ENCODE results near the gene ADARB2.

Gene ADARB2

GRCh38 chr10:1515780-1516491, 221.4 kb downstream of the ADARB2 start:
- DNase-seq: no peak

DNA sequence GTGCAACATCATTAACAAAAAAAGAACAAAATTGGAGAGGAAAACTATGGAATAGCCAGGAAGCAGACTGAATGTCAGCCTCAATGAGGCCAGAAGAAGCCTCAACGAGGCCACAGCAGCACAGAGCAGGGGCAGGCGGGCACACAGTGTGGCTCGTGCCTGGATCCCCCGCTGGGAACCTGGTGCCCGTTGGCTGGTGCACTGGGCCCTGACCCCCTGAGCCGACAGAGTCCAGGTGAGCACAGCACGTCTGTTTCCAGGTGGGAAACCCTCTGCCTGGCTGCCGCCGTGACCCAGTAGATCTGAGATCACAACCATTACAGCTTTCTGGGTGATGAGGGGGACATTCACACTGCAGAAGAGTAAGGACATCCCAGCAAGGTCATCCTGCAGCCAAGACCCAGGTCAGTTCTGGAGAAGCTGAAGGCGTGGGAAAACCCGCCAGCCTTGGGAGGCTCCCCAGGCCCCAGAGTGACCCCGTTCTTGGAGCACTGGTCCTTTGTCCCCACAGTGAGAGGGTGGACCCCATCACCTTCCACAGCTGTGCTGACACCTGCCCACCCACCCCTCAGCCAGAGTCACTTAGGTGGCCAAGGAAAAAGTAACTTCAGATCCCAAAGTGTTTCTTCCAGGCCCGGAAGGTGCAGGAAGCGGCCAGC, 222.1 kb downstream of the ADARB2 start:
- DNase-seq: no peak

GRCh38 chr10:1514681-1515080, 222.6 kb downstream of the ADARB2 start:
- no peak for DNase-seq

GRCh38 chr10:1513221-1513620, 224.1 kb downstream of the ADARB2 start:
- no peak for DNase-seq

DNA sequence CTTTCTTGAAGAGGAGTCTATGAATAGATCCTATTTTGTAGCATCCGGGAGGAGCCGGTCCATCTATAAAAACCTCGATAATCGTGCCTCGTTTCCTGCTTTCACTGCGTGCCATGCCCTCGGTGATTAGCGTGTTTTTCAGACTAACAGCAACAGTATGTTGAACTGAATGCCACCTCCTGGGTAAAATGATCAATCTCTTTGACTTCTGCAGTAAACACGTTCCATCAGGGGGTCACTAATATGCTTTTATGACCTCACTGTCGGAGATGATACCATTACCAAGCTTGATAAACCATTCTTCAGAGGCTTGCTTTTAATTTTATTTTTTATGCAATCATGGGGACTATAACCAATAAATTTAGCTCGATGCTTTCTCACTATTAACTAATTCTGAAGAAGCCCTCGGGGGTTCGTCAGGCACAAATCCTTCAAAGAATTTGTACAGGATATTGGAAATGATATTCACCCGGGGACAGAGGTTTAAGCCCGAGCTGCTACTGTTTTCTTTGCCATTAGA, 228.3 kb downstream of the ADARB2 start:
- no peak for DNase-seq

DNA sequence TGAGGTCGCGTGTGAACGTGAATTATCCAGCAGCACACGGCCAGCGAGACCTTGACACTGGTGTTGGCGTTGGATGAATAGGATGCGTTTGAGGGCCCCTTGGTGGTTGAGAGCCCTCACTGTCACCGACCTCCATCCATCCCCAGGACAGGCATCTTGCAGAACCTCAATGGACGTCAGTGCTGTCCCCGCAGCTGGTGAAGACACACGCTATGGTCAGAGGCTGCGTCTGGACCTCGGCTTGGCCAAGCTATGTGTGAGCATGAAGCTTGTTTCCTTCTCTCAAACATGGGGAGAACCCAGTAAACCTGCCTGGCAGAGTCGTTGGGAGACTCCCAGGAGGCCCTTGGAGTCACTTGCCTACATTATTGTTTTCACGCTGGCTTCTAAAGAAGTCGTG, 229.2 kb downstream of the ADARB2 start:
- no peak for DNase-seq

GRCh38 chr10:1507436-1507835, 229.9 kb downstream of the ADARB2 start:
- DNase-seq: no peak

- DNase-seq: no peak
Measured at GRCh38 chr10:1504940-1505339, 232.4 kb downstream of the ADARB2 start.

DNA sequence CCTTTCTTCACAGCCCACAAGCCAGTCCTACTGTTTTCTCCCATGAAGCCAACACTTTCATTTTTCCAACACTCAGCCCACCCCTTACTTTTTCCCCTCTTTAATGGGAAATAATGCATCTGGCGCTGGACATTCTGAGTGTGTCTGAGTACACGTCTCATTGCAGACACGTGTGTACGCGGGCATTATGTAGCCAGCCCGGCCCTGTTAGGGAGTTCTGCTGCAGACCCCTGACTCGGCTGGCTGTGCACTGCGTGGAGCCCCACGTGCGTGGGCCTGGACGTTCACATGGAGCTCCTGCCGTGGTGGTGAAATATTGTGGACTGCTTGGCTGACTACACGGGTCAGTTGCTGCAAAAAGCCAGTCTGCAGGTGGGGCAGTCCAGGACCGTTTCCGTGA, 233.0 kb downstream of the ADARB2 start:
- no peak for DNase-seq

DNA sequence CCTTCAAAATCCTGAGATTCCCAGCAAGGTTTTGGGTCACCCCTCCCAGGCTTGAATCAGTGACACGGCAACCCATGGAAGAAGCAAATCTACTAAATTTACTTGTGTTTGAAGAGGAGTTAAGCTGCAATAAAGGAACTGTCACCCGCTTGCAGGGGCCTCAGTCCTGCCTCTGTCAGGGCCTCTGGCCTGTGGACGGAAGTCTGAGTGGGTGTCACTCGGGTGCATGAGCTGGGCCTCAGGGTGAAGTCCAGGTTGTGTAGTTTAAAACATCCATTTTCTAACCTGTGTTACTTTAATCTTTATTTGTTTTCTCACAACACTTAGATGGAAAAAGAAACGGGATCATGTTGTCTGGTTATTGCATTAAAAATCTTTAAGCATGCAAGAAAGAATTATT, 234.9 kb downstream of the ADARB2 start:
- DNase-seq: no peak

DNA sequence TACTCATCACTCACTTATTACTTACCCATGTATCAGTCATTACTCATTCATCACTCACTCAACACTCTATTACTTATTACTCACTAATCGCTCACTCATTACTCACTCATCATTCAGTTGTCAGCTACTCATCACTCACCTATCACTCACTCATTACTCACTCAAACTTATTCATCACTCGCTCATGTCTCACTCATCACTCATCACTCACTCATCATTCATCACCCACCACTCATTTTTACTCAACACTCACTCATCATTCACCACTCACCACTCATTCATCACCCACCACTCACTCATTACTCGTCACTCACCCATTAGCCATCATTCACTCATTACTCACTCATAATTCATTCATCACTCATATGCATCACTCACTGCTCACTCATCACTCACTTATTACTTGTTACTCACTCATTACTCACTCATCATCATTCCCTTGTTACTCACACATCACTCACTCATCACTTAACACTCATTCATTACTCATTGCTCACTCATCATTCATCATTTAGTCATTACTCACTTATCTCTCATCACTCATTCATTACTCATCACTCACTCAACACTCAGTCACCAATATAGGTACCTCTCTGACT, 237.9 kb downstream of the ADARB2 start:
- no peak for DNase-seq

GRCh38 chr10:1498746-1499358, 238.5 kb downstream of the ADARB2 start:
- DNase-seq: no peak

GRCh38 chr10:1495915-1496517, 241.3 kb downstream of the ADARB2 start:
- no peak for DNase-seq

- DNase-seq: no peak
Measured at GRCh38 chr10:1492641-1493040, 244.7 kb downstream of the ADARB2 start.

DNA sequence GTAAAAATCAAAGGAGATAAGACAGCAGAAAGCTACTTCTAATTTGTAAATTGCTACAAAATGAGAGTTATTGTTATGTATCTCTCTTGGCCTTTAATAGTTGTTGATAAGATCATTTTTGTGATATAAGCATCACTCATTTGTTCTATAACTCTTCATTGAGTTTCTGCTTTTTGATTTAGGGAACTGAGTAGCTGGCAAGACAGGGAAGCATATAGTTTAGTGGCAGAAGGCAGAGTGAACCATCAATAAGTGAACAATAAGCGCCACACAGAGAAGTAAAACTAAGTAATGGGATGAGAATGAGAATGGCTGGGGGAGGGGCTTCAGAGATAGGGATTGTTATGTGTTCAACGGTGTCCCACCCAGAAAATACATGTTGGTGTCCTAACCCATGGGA, 245.4 kb downstream of the ADARB2 start:
- no peak for DNase-seq

DNA sequence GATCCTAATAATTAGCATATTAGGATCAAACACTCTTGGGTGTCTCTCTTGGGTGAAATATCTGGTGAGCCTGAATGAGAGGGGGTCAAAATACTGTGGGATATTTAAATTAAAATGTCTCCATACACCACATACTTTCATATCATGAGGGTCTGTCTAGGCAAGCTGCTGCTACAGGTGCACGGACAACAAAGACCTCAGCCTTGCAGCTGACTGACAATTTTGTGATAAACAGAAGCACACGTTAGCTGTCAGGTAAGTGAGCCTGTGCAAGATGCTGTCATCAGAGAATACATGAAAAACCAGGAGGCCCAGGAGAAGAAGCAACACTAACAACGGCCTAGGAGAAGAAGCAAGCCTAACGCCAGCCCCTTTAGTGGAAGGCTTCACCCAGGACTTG, 247.5 kb downstream of the ADARB2 start:
- no peak for DNase-seq

DNA sequence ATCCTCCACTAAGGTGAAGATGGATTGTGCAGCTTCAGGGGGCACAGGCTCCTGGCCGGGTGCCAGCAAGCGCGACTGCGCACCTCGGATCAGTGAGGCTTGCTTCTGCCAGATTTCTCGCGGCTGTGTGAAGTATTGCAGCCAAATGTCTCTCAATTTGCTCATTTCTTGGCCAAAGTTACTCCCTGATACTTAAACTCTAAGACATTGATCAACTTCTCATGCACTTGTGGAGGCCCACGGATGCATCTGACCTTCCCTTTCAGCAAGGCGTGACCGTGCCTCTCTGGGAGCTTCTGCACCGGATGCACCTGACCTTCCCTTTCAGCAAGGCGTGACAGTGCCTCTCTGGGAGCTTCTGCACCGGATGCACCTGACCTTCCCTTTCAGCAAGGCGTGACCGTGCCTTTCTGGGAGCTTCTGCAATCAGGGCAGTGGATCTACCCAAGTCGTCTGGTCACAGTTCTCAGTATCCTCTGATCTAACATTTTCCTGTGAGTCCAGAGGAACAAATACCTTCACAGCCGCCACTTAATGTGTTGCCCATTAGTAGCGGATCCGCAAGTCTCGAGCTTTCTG, 248.3 kb downstream of the ADARB2 start:
- no peak for DNase-seq

DNA sequence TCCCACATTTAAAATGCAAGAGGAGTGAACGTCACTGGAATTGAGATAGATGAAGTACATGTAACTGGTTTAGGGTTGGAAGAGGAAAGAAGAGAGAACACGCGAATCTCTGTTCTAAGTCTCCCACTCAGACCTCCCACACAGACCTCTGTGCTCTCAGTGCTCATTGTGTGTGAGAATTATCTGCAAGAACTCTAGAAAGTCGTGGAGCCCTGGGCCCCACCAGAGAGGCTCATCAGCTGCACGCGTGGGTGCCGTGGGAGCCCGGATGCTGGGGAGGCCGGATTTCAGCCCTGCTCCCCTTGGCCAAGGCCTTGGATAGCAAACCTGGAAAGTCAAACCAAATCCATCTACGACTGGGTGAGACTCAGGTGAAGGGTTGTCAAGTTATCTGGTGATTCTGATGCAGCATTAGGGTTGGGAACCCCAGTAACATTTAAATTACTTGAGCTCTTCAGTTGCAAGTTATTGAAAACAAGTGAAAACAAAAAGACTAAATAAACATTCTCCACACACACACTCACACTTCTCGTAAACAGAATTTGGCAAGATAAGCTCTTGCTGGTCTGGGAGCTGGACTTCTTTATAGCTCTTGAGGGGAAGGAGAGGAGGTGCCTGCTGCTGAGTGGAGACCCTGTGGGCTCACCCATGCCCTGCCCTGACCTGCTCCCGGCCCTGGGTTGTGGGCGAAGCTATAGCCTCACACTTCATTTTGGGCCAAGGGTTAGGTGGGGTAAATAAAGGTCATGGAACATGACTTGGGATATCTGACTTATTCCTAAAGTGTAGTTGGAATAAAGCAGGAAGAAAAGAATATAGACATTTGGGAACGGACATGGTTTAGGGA, 250.3 kb downstream of the ADARB2 start:
- no peak for DNase-seq

- DNase-seq: no peak
Measured at GRCh38 chr10:1485357-1485756, 252.0 kb downstream of the ADARB2 start.

DNA sequence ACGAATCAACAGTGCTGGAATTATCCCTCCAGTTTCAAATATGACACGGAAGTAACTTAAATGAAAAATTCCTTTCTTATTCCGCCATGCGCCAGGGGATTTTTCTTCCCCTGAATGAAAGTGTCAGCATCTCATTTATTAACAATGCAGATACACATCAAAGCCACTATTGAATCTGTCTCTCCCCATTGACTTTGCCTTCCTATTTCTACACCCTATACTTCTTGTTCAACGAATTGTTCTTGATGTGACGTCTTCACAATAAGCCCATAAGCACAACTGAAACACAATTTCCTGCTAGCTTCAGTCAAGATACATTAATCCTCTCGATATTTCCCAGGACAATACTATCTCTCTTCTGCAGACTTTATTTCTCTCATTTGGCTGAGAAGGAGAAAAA, 253.5 kb downstream of the ADARB2 start:
- DNase-seq: no peak

DNA sequence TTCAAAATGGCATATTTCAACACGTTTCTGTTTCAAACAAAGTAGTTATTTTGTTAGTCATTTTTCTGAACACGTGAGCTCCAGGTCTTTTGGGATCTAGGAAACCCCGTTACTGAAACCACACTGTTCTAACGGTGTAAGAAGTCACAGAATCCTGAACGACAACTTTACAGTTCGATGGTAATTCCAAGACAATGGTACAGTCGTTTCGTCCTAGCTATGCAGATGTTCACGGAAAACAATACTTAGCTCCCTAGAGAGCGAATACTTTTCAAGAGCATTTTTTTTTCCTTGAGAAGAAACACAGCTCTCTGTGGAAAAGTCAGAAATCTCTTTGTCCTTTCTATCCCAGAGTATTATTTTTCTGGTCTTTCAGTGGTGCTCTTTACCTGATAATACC, 254.1 kb downstream of the ADARB2 start:
- no peak for DNase-seq

DNA sequence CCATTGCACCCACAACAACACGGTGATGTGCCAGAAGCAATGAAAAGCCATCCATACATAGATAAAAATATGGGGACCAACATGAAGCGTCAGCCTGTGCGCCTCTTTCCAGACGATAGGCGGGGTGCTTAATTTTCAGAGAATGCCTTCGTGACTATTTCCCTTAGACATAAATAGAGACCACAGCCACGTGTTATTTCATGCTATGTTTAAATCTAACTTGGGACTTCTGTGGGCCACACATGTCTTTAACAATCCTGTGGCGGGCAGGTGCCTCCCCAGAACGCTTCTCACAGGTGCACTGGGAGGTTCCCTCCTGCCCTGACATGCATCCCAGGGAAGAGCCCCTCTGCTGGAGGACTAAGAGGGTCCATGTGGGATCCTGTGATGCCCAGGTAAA, 259.7 kb downstream of the ADARB2 start:
- DNase-seq: no peak
